Liver (tissue), 9 donors: ENCODE data around the gene UBA52. TPM values are rescaled to one million over a fixed set of nuclear protein-coding genes. Genes with fewer than 3 reads are reported as not detected.

Experiments
- DNase-seq: peaks from one replicate; pipeline ENCODE4 v3.0.0-alpha.2; 2017; ENCODE audit warnings: low spot score
- H3K27ac ChIP-seq, 2 donors: one replicate each; pipeline ENCODE4 v1.7.0; 2013; ENCODE audit warnings: inconsistent platforms in 2 of 2, low read length in 2 of 2, control low read depth in 1 of 2, low read depth in 1 of 2, mild to moderate bottlenecking in 1 of 2
- H3K27me3 ChIP-seq, 4 donors: one replicate each; pipeline versions ENCODE4 v1.6.1 to v1.7.0; 2013; ENCODE audit warnings: low read length in 3 of 4, inconsistent platforms in 1 of 4, mild to moderate bottlenecking in 1 of 4, moderate library complexity in 1 of 4; ENCODE audit not compliant: control insufficient read depth in 4 of 4, insufficient read depth in 4 of 4
- H3K36me3 ChIP-seq, 4 donors: one replicate each; pipeline versions ENCODE4 v1.6.1 to v1.7.0; 2013; ENCODE audit warnings: low read length in 3 of 4, mild to moderate bottlenecking in 3 of 4, low read depth in 1 of 4, moderate library complexity in 1 of 4; ENCODE audit not compliant: control insufficient read depth in 4 of 4, insufficient read depth in 3 of 4
- H3K4me1 ChIP-seq, 4 donors: one replicate each; pipeline versions ENCODE4 v1.6.1 to v1.7.0; 2013; ENCODE audit warnings: low read length in 3 of 4, mild to moderate bottlenecking in 3 of 4, moderate library complexity in 1 of 4; ENCODE audit not compliant: control insufficient read depth in 4 of 4, insufficient read depth in 4 of 4
- H3K4me3 ChIP-seq, 3 donors: one replicate each; pipeline versions ENCODE4 v1.6.1 to v1.7.0; 2013; ENCODE audit warnings: low read length in 3 of 3, control low read depth in 1 of 3, low read depth in 1 of 3, mild to moderate bottlenecking in 1 of 3
- H3K9ac ChIP-seq, 2 donors: one replicate each; pipeline ENCODE4 v1.7.0; 2013; ENCODE audit warnings: low read length in 2 of 2, mild to moderate bottlenecking in 2 of 2, moderate library complexity in 2 of 2, control low read depth in 1 of 2, low read depth in 1 of 2
- H3K9me3 ChIP-seq, 4 donors: one replicate each; pipeline versions ENCODE4 v1.6.1 to v1.7.0; 2013; ENCODE audit warnings: low read length in 3 of 4; ENCODE audit not compliant: control insufficient read depth in 4 of 4
- ATF3 ChIP-seq: IDR thresholded peaks from 2 replicates; pipeline ENCODE4 v1.6.1; 2016; ENCODE audit warnings: antibody characterized with exemption
- EGR1 ChIP-seq, 2 donors: IDR thresholded peaks; 2 replicates each; pipeline ENCODE4 v1.6.1; 2016 to 2018; ENCODE audit warnings: antibody characterized with exemption in 2 of 2, low read depth in 2 of 2
- FOXA1 ChIP-seq: IDR thresholded peaks from 2 replicates; pipeline ENCODE4 v1.6.1; 2016; ENCODE audit warnings: antibody characterized with exemption
- FOXA2 ChIP-seq: IDR thresholded peaks from 2 replicates; pipeline ENCODE4 v1.6.1; 2016; ENCODE audit warnings: antibody characterized with exemption
- HNF4A ChIP-seq, 2 donors: conservative IDR thresholded peaks; 2 replicates each; pipeline ENCODE4 v1.6.1; 2016; ENCODE audit warnings: antibody characterized with exemption in 2 of 2, mild to moderate bottlenecking in 2 of 2
- HNF4G ChIP-seq: IDR thresholded peaks from 2 replicates; pipeline ENCODE4 v1.6.1; 2016; ENCODE audit warnings: antibody characterized with exemption
- JUND ChIP-seq, 2 donors: IDR thresholded peaks; 2 replicates each; pipeline ENCODE4 v1.6.1; 2016; ENCODE audit warnings: antibody characterized with exemption in 2 of 2
- MAX ChIP-seq: IDR thresholded peaks from 2 replicates; pipeline ENCODE4 v1.6.1; 2016; ENCODE audit warnings: antibody characterized with exemption
- NR2F2 ChIP-seq: IDR thresholded peaks from 2 replicates; pipeline ENCODE4 v1.6.1; 2016; ENCODE audit warnings: antibody characterized with exemption
- RAD21 ChIP-seq, 2 donors: IDR thresholded peaks; 2 replicates each; pipeline ENCODE4 v1.6.1; 2016; ENCODE audit warnings: antibody characterized with exemption in 2 of 2, mild to moderate bottlenecking in 2 of 2
- REST ChIP-seq: IDR thresholded peaks from 2 replicates; pipeline ENCODE4 v1.6.1; 2016; ENCODE audit warnings: antibody characterized with exemption, mild to moderate bottlenecking
- RXRA ChIP-seq, 2 donors: IDR thresholded peaks; 2 replicates each; pipeline ENCODE4 v1.6.1; 2017 to 2018; ENCODE audit warnings: antibody characterized with exemption in 2 of 2, mild to moderate bottlenecking in 1 of 2
- SP1 ChIP-seq: IDR thresholded peaks from 2 replicates; pipeline ENCODE4 v1.6.1; 2018; ENCODE audit warnings: antibody characterized with exemption, mild to moderate bottlenecking
- TAF1 ChIP-seq: conservative IDR thresholded peaks from 2 replicates; pipeline ENCODE4 v1.6.1; 2016; ENCODE audit warnings: antibody characterized with exemption, mild to moderate bottlenecking
- ZBTB33 ChIP-seq: IDR thresholded peaks from 2 replicates; pipeline ENCODE4 v1.6.1; 2016; ENCODE audit warnings: antibody characterized with exemption
- WGBS: extraction: QIAGEN DNeasy Blood & Tissue Kit; methylation state at CpG from one replicate; pipeline ENCODE4 v1.1.7; 2013; 5-methylcytosine and 5-hydroxymethylcytosine counted together
- polyA plus RNA-seq, 2 donors: library from polyadenylated mRNA; stranded (reverse) in 1 of 2; unstranded in 1 of 2; fragments of 200-250 nt in 1 of 2; fragments of >200 nt in 1 of 2; fragmentation: Nextera tagmentation in 1 of 2; extraction: Ambion mirVana in 1 of 2; gene quantifications; one replicate each; pipeline versions ENCODE4 v1.2.1 to v1.2.3, GENCODE V29; 2013 to 2015
- total RNA-seq, 2 donors: library from RNA; depleted of rRNA; stranded (reverse); fragments of >200 nt; gene quantifications; one replicate each; pipeline ENCODE4 v1.2.3, GENCODE V29; 2014
- donor health status: healthy.
- donor health status: healthy.
- donor health status: healthy.
- donor health status: healthy.
- donor health status: healthy.

UBA52 gene
- total and polyA plus RNA-seq, 4 donors, result 324 to 647 (median 484) TPM

- no peaks in the 10 kb centered on the region for H3K36me3 ChIP-seq
- no peak for DNase-seq
- TF ChIP-seq ATF3 (no peak), EGR1 (IDR thresholded peaks at IDR 0.05; ENCODE audit: low read depth in 2 of 2) (no peak), SP1 (no peak), JUND (IDR thresholded peaks at IDR 0.05) (no peak), ZBTB33 (no peak), MAX (no peak), NR2F2 (no peak), RAD21 (IDR thresholded peaks at IDR 0.05) (no peak), FOXA2 (no peak), TAF1 (no peak), HNF4A (conservative IDR thresholded peaks at IDR 0.05) (no peak), RXRA (IDR thresholded peaks at IDR 0.05) (no peak)
- no peaks in the 10 kb centered on the region for H3K9me3 ChIP-seq
- peaks cover 0 to 5% (median under 1%) of the 10 kb centered on the region in 4 donors for H3K4me1 ChIP-seq
- H3K27me3 ChIP-seq, result peaks cover 4 to 10% (median 6%) of the 10 kb centered on the region in 4 donors
- 8% methylated on average over 32 of the region's 32 CpGs for WGBS
- H3K9ac ChIP-seq, result no peak overlapping the region
- H3K4me3 ChIP-seq, result no peak overlapping the region
- no peak overlapping the region for H3K27ac ChIP-seq
Observed at GRCh38 chr19:18603255-18603957, 31.7 kb downstream of the UBA52 start.

- no peak overlapping the region for H3K4me3 ChIP-seq
- H3K4me1 ChIP-seq, result peaks cover 0 to 5% (median under 1%) of the 10 kb centered on the region in 4 donors
- DNase-seq, result no peak
- H3K36me3 ChIP-seq, result no peaks in the 10 kb centered on the region
- no peaks in the 10 kb centered on the region for H3K9me3 ChIP-seq
- no peak overlapping the region for H3K27ac ChIP-seq
- TF ChIP-seq RXRA (IDR thresholded peaks at IDR 0.05) (no peak), FOXA1 (no peak), HNF4G (no peak), REST (no peak), NR2F2 (no peak)
- H3K27me3 ChIP-seq, result peaks cover 5 to 10% (median 8%) of the 10 kb centered on the region in 4 donors
- H3K9ac ChIP-seq, result no peak overlapping the region
- 14% methylated on average over 26 of the region's 26 CpGs for WGBS
Observed at GRCh38 chr19:18603958-18604819, 32.5 kb downstream of the UBA52 start.
